GM12873 (cell line): Measurements from ENCODE around the gene EPHB1.

Experiments used
- TF ChIP-seq, protein P1 (sequence below): IDR thresholded peaks from 2 replicates; pipeline ENCODE4 v1.5.1; 2012; ENCODE audit warnings: low read depth, mild to moderate bottlenecking, moderate library complexity, low read length, control low read depth; ENCODE audit not compliant: insufficient read depth; ENCODE audit errors: missing control alignments

The EPHB1 gene

DNA sequence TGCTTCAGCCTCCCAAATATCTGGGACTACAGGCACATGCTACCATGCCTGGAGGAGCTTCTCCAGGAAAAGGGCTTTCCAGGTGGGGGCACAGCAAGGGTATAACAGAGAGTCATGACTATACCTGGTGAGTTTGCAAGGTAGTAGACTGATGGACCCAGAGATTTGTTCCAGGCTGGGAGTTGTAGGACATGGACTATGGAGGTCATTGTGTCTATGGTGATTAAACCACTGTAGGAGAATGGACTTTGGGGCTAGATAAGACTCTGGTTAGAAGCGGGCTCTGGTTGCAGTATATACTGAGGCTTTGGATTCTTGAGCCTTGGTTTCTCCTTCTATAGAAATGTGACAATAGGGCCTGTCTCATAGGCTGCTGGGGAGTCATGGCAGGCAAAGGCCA, 104.7 kb downstream of the EPHB1 start:
- TF ChIP-seq, protein P1, sequence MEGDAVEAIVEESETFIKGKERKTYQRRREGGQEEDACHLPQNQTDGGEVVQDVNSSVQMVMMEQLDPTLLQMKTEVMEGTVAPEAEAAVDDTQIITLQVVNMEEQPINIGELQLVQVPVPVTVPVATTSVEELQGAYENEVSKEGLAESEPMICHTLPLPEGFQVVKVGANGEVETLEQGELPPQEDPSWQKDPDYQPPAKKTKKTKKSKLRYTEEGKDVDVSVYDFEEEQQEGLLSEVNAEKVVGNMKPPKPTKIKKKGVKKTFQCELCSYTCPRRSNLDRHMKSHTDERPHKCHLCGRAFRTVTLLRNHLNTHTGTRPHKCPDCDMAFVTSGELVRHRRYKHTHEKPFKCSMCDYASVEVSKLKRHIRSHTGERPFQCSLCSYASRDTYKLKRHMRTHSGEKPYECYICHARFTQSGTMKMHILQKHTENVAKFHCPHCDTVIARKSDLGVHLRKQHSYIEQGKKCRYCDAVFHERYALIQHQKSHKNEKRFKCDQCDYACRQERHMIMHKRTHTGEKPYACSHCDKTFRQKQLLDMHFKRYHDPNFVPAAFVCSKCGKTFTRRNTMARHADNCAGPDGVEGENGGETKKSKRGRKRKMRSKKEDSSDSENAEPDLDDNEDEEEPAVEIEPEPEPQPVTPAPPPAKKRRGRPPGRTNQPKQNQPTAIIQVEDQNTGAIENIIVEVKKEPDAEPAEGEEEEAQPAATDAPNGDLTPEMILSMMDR = no peak

DNA sequence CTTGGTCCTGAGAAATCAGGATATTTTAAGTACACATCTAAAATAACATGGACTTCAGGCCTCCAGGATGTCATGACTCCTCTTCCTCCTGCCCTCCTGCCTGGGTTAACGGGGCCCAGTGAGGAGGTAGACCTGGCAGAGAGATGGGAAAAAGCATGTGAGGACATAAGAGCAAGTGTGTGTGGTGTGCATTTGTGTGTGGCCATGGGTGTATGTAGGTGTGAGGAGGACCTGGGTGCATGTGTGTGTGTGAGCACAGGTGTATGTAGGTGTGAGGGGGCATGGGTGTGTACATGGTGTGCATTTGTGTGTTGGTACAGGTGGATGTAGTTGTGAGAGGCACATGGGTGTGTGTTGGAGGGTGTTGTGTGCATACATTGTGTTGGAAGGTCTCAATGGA, 105.4 kb downstream of the EPHB1 start:
- TF ChIP-seq, protein P1 = no peak

- TF ChIP-seq, protein P1 = no peak
Observed at GRCh38 chr3:134901461-134901860, 106.4 kb downstream of the EPHB1 start.

DNA sequence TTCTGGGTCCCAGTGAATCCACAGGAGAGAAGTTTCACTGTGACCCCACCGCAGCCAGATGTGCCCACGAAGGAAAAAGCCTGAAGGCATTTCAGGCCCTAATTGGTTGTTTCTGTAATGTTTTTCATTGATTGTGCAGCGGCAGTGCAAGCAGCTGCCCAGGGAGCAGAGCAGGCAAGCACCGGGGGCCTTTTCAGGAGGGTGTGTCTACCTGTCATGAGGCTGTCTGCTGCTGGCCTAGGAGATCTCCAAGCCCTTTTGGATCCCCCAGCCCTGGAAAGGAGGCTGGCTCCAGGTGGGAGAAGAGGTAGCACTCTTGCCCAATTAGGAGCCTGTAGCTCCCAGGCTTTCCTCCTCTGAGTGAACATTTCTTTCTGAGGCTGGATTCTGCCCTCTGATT, 108.8 kb downstream of the EPHB1 start:
- TF ChIP-seq, protein P1 = no peak

DNA sequence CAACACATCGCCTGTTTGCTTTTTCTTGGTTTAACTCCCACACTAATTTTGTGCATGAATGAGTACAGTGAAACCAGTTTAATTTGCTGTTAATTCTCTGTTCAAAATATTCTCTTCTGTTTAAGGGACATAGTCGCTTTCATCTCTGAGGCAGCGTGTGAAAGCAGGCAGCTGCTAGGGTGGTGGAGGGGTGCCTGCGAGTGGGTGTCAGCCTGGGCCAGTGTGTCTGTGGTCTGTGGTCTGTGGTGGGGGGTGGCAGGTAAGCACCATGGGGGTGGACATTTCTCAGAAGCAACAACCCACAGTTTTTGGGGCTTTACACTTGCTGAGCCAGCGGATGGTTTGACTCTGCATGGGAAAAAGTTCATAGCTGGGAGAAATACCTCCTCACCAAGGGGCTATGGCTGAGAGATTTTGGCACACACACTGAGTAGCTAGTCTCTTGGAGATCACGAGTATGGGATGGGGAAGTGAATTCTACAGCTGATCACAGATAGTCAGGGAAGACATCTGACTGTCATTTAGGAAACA, 109.2 kb downstream of the EPHB1 start:
- TF ChIP-seq, protein P1 = no peak

DNA sequence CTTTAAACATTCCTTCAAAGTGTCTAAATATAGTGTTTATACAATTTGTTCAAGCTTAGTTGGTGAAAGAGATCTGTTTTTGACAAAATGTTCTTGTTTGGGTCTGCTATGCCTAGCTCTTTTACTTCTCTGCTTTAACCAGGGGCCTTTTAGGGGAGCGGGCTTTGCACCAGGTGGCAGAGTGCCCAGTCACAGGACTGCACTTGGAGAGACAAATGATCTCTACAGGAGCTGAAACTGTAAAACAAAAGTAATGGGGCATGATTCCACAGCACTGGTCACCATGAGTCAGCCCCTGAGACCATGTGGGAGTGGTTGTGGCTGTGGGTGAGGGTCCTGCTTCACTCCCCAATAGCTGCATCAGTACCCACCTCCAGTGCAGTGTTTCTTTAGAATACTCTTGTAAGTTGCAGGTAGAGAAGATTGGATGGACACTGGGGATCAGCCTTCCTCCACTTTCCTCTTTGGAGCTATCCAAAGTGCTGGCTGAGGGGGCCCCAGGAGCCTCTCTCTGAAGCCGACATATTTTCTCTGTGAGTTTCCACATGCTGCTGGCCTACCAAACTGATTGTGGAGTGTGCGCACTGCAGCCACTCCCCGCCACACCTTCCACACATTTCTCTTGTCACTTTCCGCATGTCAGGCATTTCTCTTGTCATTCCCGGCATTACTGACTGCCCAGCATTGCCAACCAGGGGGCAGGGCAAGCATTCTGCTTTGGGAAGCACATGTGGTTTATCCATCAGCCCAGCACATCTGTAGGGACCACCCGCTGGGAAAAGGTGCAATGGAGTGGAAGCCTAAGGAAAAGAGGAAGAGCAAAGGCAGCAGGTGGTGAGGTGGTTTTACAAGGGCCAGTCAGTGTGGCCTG, 110.0 kb downstream of the EPHB1 start:
- TF ChIP-seq, protein P1 = no peak

- TF ChIP-seq, protein P1 = no peak
Observed at GRCh38 chr3:134905647-134905935, 110.5 kb downstream of the EPHB1 start.
